ENCODE data around the gene USP35. TPM values are rescaled to one million over a fixed set of nuclear protein-coding genes. Genes with fewer than 3 reads are reported as not detected.

The USP35 gene
- polyA plus RNA-seq, 1 of the 3 experiments (the other 2 are of a cell fraction) = 8.4 TPM

GRCh38 chr11:78161962-78162371 is 26.8 kb upstream of the USP35 start:
- WGBS (ENCODE audit: low lambda C conversion rate) = 34% methylated on average over 5 of the region's 5 CpGs
- Histone ChIP-seq H3K9me2 (no peaks in the 10 kb centered on the region), H3K27ac (ENCODE audit: low read depth in 2 of 2, low read length in 1 of 2) (peak overlapping the region in 1 of 2 experiments; percentile 72; a peak in 2 of 4 replicates), H2AFZ (ENCODE audit: low read depth) (peak overlapping the region; percentile 45; the same call in 1 of the 2 replicates), H3K27me3 (ENCODE audit: insufficient read depth) (no peaks in the 10 kb centered on the region), H3K9ac (no peak overlapping the region), H3K4me3 (ENCODE audit: low read depth in 2 of 2, low read length in 1 of 2) (no peak overlapping the region), H3K4me2 (0 out of 2 replicates have a peak overlapping the region, but pooled peaks have one; percentile 52), H4K20me1 (ENCODE audit: insufficient read depth) (no peaks in the 10 kb centered on the region), H3K36me3 (replicated peaks in 1 of 2; ENCODE audit: control insufficient read depth in 1 of 2, insufficient read depth in 2 of 2, low read length in 1 of 2) (no peaks in the 10 kb centered on the region), H3K9me3 (no peaks in the 10 kb centered on the region), H3F3A (replicated peaks; ENCODE audit: insufficient read depth) (no peaks in the 10 kb centered on the region), H3K79me2 (ENCODE audit: insufficient read depth) (no peaks in the 10 kb centered on the region), H3K4me1 (ENCODE audit: control insufficient read depth in 1 of 2, insufficient read depth in 2 of 2, low read depth in 1 of 2, low read length in 1 of 2) (peaks cover 0 to 28% of the 10 kb centered on the region in 2 experiments; a peak in 1 of 4 replicates)
- ChIA-PET POLR2A (interaction anchor here (1.0 kb wide), 1 partner anchor 27 kb away, joined by 4 read pairs; the partner anchor contains the start of genes KCTD21 and USP35), CTCF (interaction anchor here (0.8 to 1.9 kb wide), 4 partner anchors 14 to 403 kb away, joined by 3 to 8 read pairs (median 4); partner anchors contain the start of gene ALG8)
- peak; percentile 72 for DNase-seq
- TF ChIP-seq NFIC (IDR thresholded peaks at IDR 0.05; ENCODE audit: borderline replicate concordance) (peak; percentile 50), TAF1 (IDR thresholded peaks at IDR 0.05; ENCODE audit: borderline replicate concordance, low read depth, low read length) (no peak), SMC3 (IDR thresholded peaks at IDR 0.05; ENCODE audit: low read depth, low read length) (no peak), RCOR1 (IDR thresholded peaks at IDR 0.05; ENCODE audit: low read length) (no peak), FOSL2 (IDR thresholded peaks at IDR 0.05; ENCODE audit: borderline replicate concordance, low read depth) (no peak), MXI1 (IDR thresholded peaks at IDR 0.05; ENCODE audit: low read depth, low read length) (peak; percentile 49; the same call in 1 of the 2 replicates), ELF1 (IDR thresholded peaks at IDR 0.05) (no peak), GABPA (IDR thresholded peaks at IDR 0.05; ENCODE audit: low read depth) (no peak), TCF12 (IDR thresholded peaks at IDR 0.05) (peak; percentile 37; the same call in 1 of the 2 replicates)
- TF ChIP-seq, protein P1, sequence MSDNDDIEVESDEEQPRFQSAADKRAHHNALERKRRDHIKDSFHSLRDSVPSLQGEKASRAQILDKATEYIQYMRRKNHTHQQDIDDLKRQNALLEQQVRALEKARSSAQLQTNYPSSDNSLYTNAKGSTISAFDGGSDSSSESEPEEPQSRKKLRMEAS (IDR thresholded peaks at IDR 0.05; ENCODE audit: low read depth) = 0 out of 2 replicates have a peak, but pooled peaks have one; percentile 23
- TF ChIP-seq, protein P2, sequence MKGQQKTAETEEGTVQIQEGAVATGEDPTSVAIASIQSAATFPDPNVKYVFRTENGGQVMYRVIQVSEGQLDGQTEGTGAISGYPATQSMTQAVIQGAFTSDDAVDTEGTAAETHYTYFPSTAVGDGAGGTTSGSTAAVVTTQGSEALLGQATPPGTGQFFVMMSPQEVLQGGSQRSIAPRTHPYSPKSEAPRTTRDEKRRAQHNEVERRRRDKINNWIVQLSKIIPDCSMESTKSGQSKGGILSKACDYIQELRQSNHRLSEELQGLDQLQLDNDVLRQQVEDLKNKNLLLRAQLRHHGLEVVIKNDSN (IDR thresholded peaks at IDR 0.05; ENCODE audit: borderline replicate concordance, low read depth) = peak; percentile 21; the same call in 1 of the 2 replicates
- TF ChIP-seq, protein P3, sequence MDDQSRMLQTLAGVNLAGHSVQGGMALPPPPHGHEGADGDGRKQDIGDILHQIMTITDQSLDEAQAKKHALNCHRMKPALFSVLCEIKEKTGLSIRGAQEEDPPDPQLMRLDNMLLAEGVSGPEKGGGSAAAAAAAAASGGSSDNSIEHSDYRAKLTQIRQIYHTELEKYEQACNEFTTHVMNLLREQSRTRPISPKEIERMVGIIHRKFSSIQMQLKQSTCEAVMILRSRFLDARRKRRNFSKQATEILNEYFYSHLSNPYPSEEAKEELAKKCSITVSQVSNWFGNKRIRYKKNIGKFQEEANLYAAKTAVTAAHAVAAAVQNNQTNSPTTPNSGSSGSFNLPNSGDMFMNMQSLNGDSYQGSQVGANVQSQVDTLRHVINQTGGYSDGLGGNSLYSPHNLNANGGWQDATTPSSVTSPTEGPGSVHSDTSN (IDR thresholded peaks at IDR 0.05) = no peak
- TF ChIP-seq, protein P4, sequence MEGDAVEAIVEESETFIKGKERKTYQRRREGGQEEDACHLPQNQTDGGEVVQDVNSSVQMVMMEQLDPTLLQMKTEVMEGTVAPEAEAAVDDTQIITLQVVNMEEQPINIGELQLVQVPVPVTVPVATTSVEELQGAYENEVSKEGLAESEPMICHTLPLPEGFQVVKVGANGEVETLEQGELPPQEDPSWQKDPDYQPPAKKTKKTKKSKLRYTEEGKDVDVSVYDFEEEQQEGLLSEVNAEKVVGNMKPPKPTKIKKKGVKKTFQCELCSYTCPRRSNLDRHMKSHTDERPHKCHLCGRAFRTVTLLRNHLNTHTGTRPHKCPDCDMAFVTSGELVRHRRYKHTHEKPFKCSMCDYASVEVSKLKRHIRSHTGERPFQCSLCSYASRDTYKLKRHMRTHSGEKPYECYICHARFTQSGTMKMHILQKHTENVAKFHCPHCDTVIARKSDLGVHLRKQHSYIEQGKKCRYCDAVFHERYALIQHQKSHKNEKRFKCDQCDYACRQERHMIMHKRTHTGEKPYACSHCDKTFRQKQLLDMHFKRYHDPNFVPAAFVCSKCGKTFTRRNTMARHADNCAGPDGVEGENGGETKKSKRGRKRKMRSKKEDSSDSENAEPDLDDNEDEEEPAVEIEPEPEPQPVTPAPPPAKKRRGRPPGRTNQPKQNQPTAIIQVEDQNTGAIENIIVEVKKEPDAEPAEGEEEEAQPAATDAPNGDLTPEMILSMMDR (IDR thresholded peaks at IDR 0.05) = no peak

- Histone ChIP-seq H3K4me2 (no peak overlapping the region), H2AFZ (ENCODE audit: low read depth) (no peak overlapping the region)
- 100% methylated on average over 2 of the region's 2 CpGs for WGBS (ENCODE audit: low lambda C conversion rate)
Observed at GRCh38 chr11:78163828-78164227, 24.9 kb upstream of the USP35 start.

More at GRCh38 chr11:78163828-78164227, 24.9 kb upstream of the USP35 start:
- DNase-seq = no peak
- ChIA-PET CTCF (interaction anchor here (1.0 kb wide), 1 partner anchor 11 kb away, joined by 3 read pairs; no protein-coding TSS in a partner anchor), POLR2A (no interaction called here)
- no peak overlapping the region for H3K27ac ChIP-seq (ENCODE audit: low read depth in 2 of 2, low read length in 1 of 2)
- H4K20me1 ChIP-seq (ENCODE audit: insufficient read depth) = no peaks in the 10 kb centered on the region
- H3K4me1 ChIP-seq (ENCODE audit: control insufficient read depth in 1 of 2, insufficient read depth in 2 of 2, low read depth in 1 of 2, low read length in 1 of 2) = peaks cover 0 to 43% of the 10 kb centered on the region in 2 experiments; a peak in 1 of 4 replicates
- H3K9me2 ChIP-seq = no peaks in the 10 kb centered on the region
- no peaks in the 10 kb centered on the region for H3F3A ChIP-seq (replicated peaks; ENCODE audit: insufficient read depth)
- H3K4me3 ChIP-seq (ENCODE audit: low read depth in 2 of 2, low read length in 1 of 2) = no peak overlapping the region
- no peaks in the 10 kb centered on the region for H3K79me2 ChIP-seq (ENCODE audit: insufficient read depth)
- H3K9me3 ChIP-seq = no peaks in the 10 kb centered on the region
- no peak for TF ChIP-seq SIN3A (IDR thresholded peaks at IDR 0.05; ENCODE audit: borderline replicate concordance, low read depth, low read length)
- TF ChIP-seq EP300 (IDR thresholded peaks at IDR 0.05; ENCODE audit: borderline replicate concordance in 1 of 2, low read depth in 1 of 2, low read length in 1 of 2) = no peak
- TF ChIP-seq RCOR1 (IDR thresholded peaks at IDR 0.05; ENCODE audit: low read length) = no peak
- TF ChIP-seq TEAD4 (IDR thresholded peaks at IDR 0.05; ENCODE audit: borderline replicate concordance, insufficient read depth) = no peak
- TF ChIP-seq GABPA (IDR thresholded peaks at IDR 0.05; ENCODE audit: low read depth) = no peak
- no peak for TF ChIP-seq MXI1 (IDR thresholded peaks at IDR 0.05; ENCODE audit: low read depth, low read length)
- no peak for TF ChIP-seq ELF1 (IDR thresholded peaks at IDR 0.05)
- no peak for TF ChIP-seq NRF1 (IDR thresholded peaks at IDR 0.05; ENCODE audit: low read depth, low read length)
- no peak overlapping the region for H3K9ac ChIP-seq
- H3K36me3 ChIP-seq (replicated peaks in 1 of 2; ENCODE audit: control insufficient read depth in 1 of 2, insufficient read depth in 2 of 2, low read length in 1 of 2) = no peaks in the 10 kb centered on the region
- H3K27me3 ChIP-seq (ENCODE audit: insufficient read depth) = no peaks in the 10 kb centered on the region

Data from SK-N-SH (cell line).